ENCODE measurements around the gene NFKBIE.

NFKBIE gene

DNA sequence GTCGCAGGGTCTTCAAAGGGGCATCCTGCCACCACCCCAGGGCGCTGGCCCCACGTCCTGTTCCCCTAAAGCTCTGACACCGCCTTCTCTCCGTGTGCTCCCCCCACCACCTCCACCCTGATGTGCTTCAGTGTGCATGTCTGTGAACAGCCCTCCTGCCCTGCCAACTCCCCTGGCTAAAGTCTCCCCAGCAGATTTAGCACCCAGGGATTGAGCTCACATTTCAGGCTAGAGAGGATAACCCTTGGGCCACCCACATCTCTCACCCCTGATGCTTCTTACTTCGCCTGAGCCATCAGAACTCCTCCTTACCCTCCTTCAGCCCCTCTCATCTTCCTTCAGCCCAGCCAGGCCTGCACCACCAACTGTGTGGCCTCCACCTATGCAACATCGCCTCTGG, 12.4 kb upstream of the NFKBIE start:
- H3K27me3 ChIP-seq (replicated peaks; ENCODE audit: control insufficient read depth, insufficient read depth, low read length) = no peaks in the 10 kb centered on the region; the same call in none of the 2 replicates
- H3K4me3 ChIP-seq (replicated peaks; ENCODE audit: low read depth, low read length) = no peak overlapping the region
- no peaks in the 10 kb centered on the region for H3K36me3 ChIP-seq (ENCODE audit: control insufficient read depth, insufficient read depth, low read length)
- DNase-seq (ENCODE audit: extremely low read depth, insufficient read length) = no peak
- TF ChIP-seq, protein P1, sequence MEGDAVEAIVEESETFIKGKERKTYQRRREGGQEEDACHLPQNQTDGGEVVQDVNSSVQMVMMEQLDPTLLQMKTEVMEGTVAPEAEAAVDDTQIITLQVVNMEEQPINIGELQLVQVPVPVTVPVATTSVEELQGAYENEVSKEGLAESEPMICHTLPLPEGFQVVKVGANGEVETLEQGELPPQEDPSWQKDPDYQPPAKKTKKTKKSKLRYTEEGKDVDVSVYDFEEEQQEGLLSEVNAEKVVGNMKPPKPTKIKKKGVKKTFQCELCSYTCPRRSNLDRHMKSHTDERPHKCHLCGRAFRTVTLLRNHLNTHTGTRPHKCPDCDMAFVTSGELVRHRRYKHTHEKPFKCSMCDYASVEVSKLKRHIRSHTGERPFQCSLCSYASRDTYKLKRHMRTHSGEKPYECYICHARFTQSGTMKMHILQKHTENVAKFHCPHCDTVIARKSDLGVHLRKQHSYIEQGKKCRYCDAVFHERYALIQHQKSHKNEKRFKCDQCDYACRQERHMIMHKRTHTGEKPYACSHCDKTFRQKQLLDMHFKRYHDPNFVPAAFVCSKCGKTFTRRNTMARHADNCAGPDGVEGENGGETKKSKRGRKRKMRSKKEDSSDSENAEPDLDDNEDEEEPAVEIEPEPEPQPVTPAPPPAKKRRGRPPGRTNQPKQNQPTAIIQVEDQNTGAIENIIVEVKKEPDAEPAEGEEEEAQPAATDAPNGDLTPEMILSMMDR (IDR thresholded peaks at IDR 0.05; ENCODE audit: insufficient read depth, low read length, poor library complexity, severe bottlenecking) = no peak

DNA sequence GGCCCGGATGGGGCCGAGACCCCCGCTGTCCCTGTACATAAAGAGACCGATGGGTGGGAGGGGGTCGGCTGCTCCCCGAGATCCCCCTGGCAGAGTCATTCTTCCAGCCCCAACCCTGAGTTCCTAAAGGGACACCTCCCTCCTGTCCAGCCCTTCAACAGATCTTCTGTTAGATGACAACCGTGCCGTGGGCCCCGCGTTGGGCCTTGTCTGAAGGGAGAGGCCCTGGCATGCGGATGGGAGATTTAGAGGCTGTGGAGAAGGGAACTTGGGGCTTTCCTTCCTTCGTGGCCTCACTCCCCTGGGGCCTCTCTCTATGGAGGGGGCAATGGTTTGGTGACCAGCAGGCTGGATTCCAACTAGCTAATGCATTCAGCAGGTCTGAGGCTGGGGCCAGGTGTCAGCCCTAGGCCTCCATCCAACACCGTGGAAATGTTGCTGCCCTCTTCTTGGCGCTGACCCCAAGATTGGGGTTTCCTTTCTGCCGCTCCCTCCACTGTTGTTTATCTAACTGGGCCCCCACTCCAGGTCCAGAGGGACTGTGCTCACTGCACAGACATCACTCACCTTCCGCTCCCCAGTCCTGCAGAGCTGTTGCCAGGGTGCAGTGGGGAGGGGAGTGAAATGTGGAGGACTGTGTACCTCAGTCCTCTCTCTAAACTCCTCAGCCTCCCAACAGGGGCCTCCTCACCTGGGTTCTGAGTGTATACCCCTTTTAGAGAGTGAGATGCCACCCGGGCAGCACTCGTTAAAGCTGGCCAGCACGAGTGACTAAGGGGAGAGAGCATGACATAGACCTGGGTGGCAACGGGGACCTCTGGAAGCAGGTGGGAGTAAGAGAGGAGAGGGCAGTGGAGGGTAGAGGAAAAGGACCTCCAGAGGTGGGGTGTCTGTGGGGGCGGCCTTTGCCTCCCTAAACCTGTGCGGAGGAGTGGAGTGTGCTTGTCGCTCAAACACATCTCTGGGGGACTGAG, 11.6 kb upstream of the NFKBIE start:
- Histone ChIP-seq H3K36me3 (ENCODE audit: control insufficient read depth, insufficient read depth, low read length) (no peaks in the 10 kb centered on the region), H3K27me3 (replicated peaks; ENCODE audit: control insufficient read depth, insufficient read depth, low read length) (peaks cover 3% of the 10 kb centered on the region; the same call in 1 of the 2 replicates), H3K4me3 (replicated peaks; ENCODE audit: low read depth, low read length) (no peak overlapping the region)
- DNase-seq (ENCODE audit: extremely low read depth, insufficient read length) = no peak
- TF ChIP-seq, protein P1 (IDR thresholded peaks at IDR 0.05; ENCODE audit: insufficient read depth, low read length, poor library complexity, severe bottlenecking) = no peak

DNA sequence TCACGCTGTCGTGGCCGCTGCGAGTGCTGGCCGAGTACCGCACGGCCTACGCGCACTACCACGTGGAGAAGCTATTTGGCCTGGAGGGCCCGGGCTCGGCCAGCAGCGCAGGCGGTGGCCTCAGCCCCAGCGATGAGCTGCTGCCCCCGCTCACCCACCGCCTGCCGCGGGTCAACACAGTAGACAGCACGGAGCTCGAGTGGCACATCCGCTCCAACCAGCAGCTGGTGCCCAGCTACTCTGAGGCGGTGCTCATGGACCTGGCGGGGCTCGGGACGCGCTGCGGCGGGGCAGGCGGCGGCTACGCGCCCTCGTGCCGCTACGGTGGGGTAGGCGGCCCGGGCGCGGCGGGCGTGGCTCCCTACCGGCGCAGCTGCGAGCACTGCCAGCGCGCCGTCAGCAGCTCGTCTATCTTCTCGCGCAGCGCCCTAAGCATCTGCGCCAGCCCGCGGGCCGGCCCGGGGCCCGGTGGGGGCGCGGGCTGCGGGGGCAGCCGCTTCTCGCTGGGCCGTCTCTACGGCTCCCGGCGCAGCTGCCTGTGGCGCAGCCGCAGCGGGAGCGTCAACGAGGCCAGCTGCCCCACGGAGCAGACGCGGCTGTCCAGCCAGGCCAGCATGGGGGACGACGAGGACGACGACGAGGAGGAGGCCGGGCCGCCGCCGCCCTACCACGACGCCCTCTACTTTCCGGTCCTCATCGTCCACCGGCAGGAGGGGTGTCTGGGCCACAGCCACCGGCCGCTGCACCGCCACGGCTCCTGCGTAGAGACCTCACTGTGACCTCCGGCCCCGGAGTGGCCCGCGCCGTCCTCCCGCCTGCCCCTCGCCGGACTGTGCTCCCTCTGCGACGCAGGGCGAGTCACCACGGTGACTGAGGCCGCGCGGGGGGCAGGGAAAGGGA, 10.6 kb upstream of the NFKBIE start:
- TF ChIP-seq, protein P1 (IDR thresholded peaks at IDR 0.05; ENCODE audit: insufficient read depth, low read length, poor library complexity, severe bottlenecking) = no peak
- no peak overlapping the region for H3K4me3 ChIP-seq (replicated peaks; ENCODE audit: low read depth, low read length)
- H3K27me3 ChIP-seq (replicated peaks; ENCODE audit: control insufficient read depth, insufficient read depth, low read length) = peaks cover 5% of the 10 kb centered on the region; the same call in 1 of the 2 replicates

DNA sequence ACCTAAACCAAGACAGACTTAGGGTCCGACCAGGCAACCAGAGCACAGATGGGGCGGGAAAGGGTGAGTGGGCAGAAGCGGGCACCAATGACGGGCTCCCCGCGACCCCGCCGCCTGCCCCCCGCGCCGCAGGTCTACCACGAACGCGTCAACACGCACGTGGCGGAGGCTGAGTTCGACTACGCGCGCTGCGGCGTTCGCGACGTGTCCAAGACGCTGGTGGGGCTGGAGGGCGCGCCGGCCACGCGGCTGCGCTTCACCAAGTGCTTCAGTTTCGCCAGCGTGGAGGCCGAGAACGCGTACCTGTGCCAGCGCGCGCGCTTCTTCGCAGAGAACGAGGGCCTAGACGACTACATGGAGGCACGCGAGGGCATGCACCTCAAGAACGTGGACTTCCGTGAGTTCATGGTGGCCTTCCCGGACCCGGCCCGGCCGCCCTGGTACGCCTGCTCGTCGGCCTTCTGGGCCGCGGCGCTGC, 10.0 kb upstream of the NFKBIE start:
- Histone ChIP-seq H3K27me3 (replicated peaks; ENCODE audit: control insufficient read depth, insufficient read depth, low read length) (peaks cover 5% of the 10 kb centered on the region; the same call in 1 of the 2 replicates), H3K36me3 (ENCODE audit: control insufficient read depth, insufficient read depth, low read length) (no peaks in the 10 kb centered on the region), H3K4me3 (replicated peaks; ENCODE audit: low read depth, low read length) (no peak overlapping the region)
- no peak for DNase-seq (ENCODE audit: extremely low read depth, insufficient read length)
- TF ChIP-seq, protein P1 (IDR thresholded peaks at IDR 0.05; ENCODE audit: insufficient read depth, low read length, poor library complexity, severe bottlenecking) = no peak

More for the DNA sequence above, 10.6 kb upstream of the NFKBIE start:
- DNase-seq (ENCODE audit: extremely low read depth, insufficient read length) = no peak
- no peaks in the 10 kb centered on the region for H3K36me3 ChIP-seq (ENCODE audit: control insufficient read depth, insufficient read depth, low read length)

DNA sequence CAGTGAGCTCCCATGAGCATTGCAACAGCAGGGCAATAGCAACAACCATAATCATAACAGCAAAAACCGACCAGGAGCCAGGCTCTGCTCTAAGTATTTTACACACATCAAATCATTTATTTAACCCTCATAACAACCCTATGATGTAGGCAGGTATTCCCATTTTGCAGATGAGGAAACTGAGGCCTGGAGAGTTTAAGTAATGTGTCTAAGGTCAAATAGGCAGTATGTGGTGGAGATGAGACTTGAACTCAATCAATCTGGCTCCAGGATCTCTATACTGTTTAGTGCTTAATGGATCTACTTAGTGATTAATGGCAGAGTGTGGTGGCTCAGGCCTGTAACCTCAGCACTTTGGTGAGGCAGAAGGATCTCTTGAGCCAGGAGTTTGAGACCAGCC, 8.3 kb upstream of the NFKBIE start:
- no peaks in the 10 kb centered on the region for H3K36me3 ChIP-seq (ENCODE audit: control insufficient read depth, insufficient read depth, low read length)
- TF ChIP-seq, protein P1 (IDR thresholded peaks at IDR 0.05; ENCODE audit: insufficient read depth, low read length, poor library complexity, severe bottlenecking) = no peak
- no peak overlapping the region for H3K4me3 ChIP-seq (replicated peaks; ENCODE audit: low read depth, low read length)
- DNase-seq (ENCODE audit: extremely low read depth, insufficient read length) = no peak
- peaks cover 5% of the 10 kb centered on the region; the same call in 1 of the 2 replicates for H3K27me3 ChIP-seq (replicated peaks; ENCODE audit: control insufficient read depth, insufficient read depth, low read length)
